HG03095 (cell line): ENCODE results near the gene CNNM3.

Source experiments
- ATAC-seq: cut with Tn5 transposase; IDR thresholded peaks from one replicate; pipeline ENCODE4 v1.9.1; 2021; ENCODE audit warnings: moderate library complexity; ENCODE audit not compliant: unreplicated experiment

CNNM3 gene

GRCh38 chr2:96838345-96839292 lies 22.6 kb downstream of the CNNM3 start:
- no peak for ATAC-seq

- ATAC-seq = no peak
These were observed 23.3 kb downstream of the CNNM3 start for GRCh38 chr2:96839293-96839874.

- ATAC-seq = no peak
These were observed 24.1 kb downstream of the CNNM3 start for GRCh38 chr2:96839875-96840850.

- ATAC-seq = no peak
These were observed 25.8 kb downstream of the CNNM3 start for GRCh38 chr2:96841701-96842495.

DNA sequence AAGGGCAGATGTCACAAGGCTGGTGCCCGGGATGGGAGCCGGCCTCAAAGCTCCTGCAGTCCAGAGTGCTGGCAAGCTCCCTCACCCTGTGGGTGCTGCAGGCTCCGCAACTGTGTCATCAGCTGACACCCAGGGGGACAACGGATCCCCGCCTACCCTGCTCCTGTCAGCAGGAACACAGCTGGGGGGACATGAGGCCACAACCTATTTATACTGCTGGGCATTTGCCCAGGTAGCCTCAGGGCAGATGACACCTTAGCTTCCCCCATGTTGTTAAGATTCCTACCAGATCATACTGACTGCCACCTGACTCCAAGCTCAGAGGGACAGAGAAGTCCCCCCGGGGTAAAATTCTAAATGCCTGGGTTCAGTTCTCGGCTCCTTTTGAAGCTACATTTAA lies 26.5 kb downstream of the CNNM3 start:
- no peak for ATAC-seq

GRCh38 chr2:96843538-96844268 lies 27.6 kb downstream of the CNNM3 start, which contains the start of gene ANKRD23:
Gene ANKRD23 (minus strand): TSS chr2:96844021. CDS start chr2:96843992, 29 bp downstream.
- ATAC-seq = no peak

DNA sequence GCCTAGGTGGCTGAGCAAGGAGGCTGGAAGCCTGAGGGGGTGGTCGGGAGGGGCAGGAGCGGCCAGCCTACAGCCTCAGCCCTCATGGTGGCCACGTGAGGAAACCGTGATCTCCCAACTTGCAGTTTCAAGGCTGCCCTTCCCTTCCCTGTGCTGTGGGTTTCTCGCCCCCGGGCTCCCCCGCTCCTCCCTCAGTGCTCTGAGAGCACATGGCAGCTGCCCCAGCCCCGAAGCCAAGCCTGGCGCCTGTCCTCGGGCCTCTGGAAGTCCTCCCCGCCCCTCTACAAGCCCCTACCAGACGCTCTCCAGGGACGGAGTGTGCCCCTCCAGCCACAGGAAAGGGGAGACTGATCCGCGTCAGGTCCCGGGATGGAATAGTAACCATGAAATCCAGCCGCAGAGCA lies 28.3 kb downstream of the CNNM3 start:
- no peak for ATAC-seq

GRCh38 chr2:96846825-96847224 lies 30.8 kb downstream of the CNNM3 start:
- no peak for ATAC-seq

GRCh38 chr2:96847586-96847985 lies 31.5 kb downstream of the CNNM3 start:
- ATAC-seq = no peak

- ATAC-seq = no peak
These were observed 32.2 kb downstream of the CNNM3 start for GRCh38 chr2:96848264-96848663.

- ATAC-seq = no peak
These were observed 36.6 kb downstream of the CNNM3 start for GRCh38 chr2:96852667-96853066.

DNA sequence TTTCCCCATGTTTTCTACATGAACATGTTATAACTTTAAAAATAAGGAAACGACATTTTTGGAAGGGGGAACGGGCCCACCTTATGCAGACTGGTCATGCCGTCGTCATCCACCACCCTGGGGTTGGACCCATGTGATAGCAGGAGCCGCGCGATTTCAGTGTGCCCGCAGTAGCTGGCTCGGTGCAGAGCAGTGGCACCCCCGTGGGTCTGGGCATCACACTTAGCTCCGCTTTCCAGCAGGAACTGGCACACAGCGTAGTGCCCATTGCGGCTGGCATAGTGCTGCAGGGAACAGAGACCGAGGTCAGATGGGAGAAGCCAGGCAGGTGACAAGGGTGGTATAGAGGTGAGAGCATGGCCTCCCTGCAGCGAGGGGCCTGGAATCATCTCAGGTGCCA lies 37.3 kb downstream of the CNNM3 start:
- ATAC-seq = no peak

GRCh38 chr2:96856776-96857666 lies 41.0 kb downstream of the CNNM3 start:
- ATAC-seq = peak; percentile 20

- peak; percentile 89 for ATAC-seq
These were observed 41.8 kb downstream of the CNNM3 start, which contains the start of gene ANKRD39 for GRCh38 chr2:96857667-96858372. Gene ANKRD39 (minus strand): TSS chr2:96858016. CDS start chr2:96857987, 29 bp downstream.

- ATAC-seq = no peak
These were observed 43.1 kb downstream of the CNNM3 start for GRCh38 chr2:96859099-96859649.

GRCh38 chr2:96859681-96860064 lies 43.6 kb downstream of the CNNM3 start:
- ATAC-seq = no peak
